Ascending aorta (tissue), 2 donors: ENCODE data around the gene TEX101. TPM values are rescaled to one million over a fixed set of nuclear protein-coding genes. Genes with fewer than 3 reads are reported as not detected.

Source experiments
- DNase-seq, 2 donors: peaks; one replicate each; pipeline ENCODE4 v3.0.0-alpha.2; 2019; ENCODE audit warnings: low spot score in 2 of 2
- H3K27ac ChIP-seq, 2 donors: fragments of 200-600 bp; sonication (generic); one replicate each; pipeline ENCODE4 v1.5.1; 2016 to 2017; ENCODE audit warnings: mild to moderate bottlenecking in 1 of 2
- H3K27me3 ChIP-seq: fragments of 200-600 bp; sonication (generic); one replicate; pipeline ENCODE4 v1.5.1; 2017
- H3K36me3 ChIP-seq, 2 donors: fragments of 200-600 bp; sonication (generic); one replicate each; pipeline ENCODE4 v1.5.1; 2016
- H3K4me1 ChIP-seq, 2 donors: fragments of 200-600 bp; sonication (generic); one replicate each; pipeline ENCODE4 v1.5.1; 2016 to 2017; ENCODE audit warnings: mild to moderate bottlenecking in 1 of 2
- H3K4me3 ChIP-seq, 2 donors: fragments of 200-600 bp; sonication (generic); one replicate each; pipeline ENCODE4 v1.5.1; 2016 to 2017; ENCODE audit warnings: mild to moderate bottlenecking in 1 of 2
- H3K9me3 ChIP-seq, 2 donors: fragments of 200-600 bp; sonication (generic); one replicate each; pipeline ENCODE4 v1.5.1; 2016
- CTCF ChIP-seq, 3 experiments: fragments of 200-600 bp in 2 of 3; fragments of 450-650 bp in 1 of 3; sonication (generic) in 2 of 3; IDR thresholded peaks; one replicate each; pipeline ENCODE4 v1.5.1; 2016 to 2019; ENCODE audit warnings: antibody characterized with exemption in 3 of 3, mild to moderate bottlenecking in 1 of 3, moderate library complexity in 1 of 3
- intact Hi-C: fragments of 100-400 bp; cut with DNase I; formaldehyde crosslinking; loops from one replicate; pipeline ENCODE4 v1.15.1; 2023
- total RNA-seq: library from RNA; depleted of rRNA; stranded (reverse); fragments of >200 nt; gene quantifications from one replicate; pipeline ENCODE4 v1.1.0, GENCODE V29; 2016

TEX101 gene
- total RNA-seq, 1 donor from 2014 or later = not detected

- Histone ChIP-seq H3K4me3 (no peak overlapping the region), H3K36me3 (no peaks in the 10 kb centered on the region), H3K27ac (no peak overlapping the region), H3K27me3 (no peaks in the 10 kb centered on the region), H3K4me1 (no peaks in the 10 kb centered on the region), H3K9me3 (no peaks in the 10 kb centered on the region)
- intact Hi-C loops = no loop called here
- no peak for TF ChIP-seq CTCF (IDR thresholded peaks at IDR 0.05)
- no peak for DNase-seq
Measured at GRCh38 chr19:43416951-43417623, 2.4 kb downstream of the TEX101 start.

DNA sequence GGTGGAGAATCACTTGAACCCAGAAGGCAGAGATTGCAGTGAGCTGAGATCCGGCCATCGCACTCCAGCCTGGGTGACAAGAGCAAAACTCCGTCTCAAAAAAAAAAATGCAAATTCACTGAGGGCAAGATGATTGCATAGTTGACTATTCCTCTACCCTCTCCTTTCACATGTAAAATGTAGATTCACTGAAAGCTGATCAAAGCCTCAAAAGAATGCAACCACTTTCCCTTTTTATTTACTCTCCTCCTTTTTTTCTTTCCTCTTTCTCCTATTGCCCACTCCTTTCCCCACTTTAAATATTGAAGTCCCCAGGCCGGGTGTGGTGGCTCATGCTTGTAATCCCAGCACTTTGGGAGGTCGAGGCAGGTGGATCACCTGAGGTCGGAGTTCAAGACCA, 6.3 kb downstream of the TEX101 start:
- Histone ChIP-seq H3K4me3 (no peak overlapping the region), H3K27me3 (no peaks in the 10 kb centered on the region), H3K27ac (no peak overlapping the region), H3K4me1 (no peaks in the 10 kb centered on the region), H3K36me3 (no peaks in the 10 kb centered on the region), H3K9me3 (no peaks in the 10 kb centered on the region)
- TF ChIP-seq CTCF (IDR thresholded peaks at IDR 0.05) = no peak
- no peak for DNase-seq
- intact Hi-C loops = no loop called here

- Histone ChIP-seq H3K27me3 (no peaks in the 10 kb centered on the region), H3K9me3 (no peaks in the 10 kb centered on the region), H3K4me1 (no peaks in the 10 kb centered on the region), H3K36me3 (no peaks in the 10 kb centered on the region), H3K4me3 (no peak overlapping the region), H3K27ac (no peak overlapping the region)
- intact Hi-C loops = no loop called here
- DNase-seq = no peak
- TF ChIP-seq CTCF (IDR thresholded peaks at IDR 0.05) = no peak
Measured at GRCh38 chr19:43422000-43422688, 7.5 kb downstream of the TEX101 start.

DNA sequence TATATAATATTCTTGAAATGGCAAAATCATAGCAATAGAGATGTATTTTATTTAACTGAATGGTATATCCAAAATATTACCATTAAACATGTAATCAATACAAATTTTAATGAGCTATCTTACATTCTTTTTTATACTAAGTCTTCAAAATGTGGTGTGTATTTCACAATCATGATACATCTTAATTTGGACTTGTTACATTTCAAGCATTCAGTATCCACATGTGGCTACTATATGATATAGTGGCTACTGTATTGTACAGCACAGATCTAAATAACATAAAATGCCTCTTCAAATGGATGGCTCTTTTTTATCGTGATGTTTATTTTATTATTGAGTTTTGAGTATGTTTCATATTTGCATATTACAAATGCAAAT, 8.0 kb downstream of the TEX101 start:
- TF ChIP-seq CTCF (IDR thresholded peaks at IDR 0.05) = no peak
- H3K4me3 ChIP-seq = no peak overlapping the region
- intact Hi-C loops = no loop called here
- no peaks in the 10 kb centered on the region for H3K27me3 ChIP-seq
- H3K9me3 ChIP-seq = no peaks in the 10 kb centered on the region
- no peak for DNase-seq
- H3K4me1 ChIP-seq = no peaks in the 10 kb centered on the region
- H3K36me3 ChIP-seq = no peaks in the 10 kb centered on the region
- no peak overlapping the region for H3K27ac ChIP-seq

DNA sequence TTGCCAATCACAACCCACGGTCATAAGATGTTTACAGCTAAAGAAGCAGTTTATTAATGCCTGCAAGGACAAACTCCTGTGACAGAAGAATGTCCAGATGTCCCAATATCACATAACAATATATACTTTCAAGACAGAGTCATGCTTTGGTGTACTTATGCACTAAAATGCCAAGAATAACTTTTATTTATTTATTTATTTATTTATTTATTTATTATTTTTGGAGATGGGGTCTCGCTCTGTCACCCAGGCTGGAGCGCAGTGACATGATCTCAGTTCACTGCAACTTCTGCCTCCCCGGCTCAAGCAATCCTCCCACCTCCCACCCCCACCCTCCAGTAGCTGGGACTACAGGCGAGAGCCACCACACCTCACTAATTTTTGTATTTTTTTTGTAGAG, 9.1 kb downstream of the TEX101 start:
- TF ChIP-seq CTCF (IDR thresholded peaks at IDR 0.05) = no peak
- DNase-seq = no peak
- H3K27ac ChIP-seq = no peak overlapping the region
- no peaks in the 10 kb centered on the region for H3K36me3 ChIP-seq
- intact Hi-C loops = no loop called here
- H3K4me3 ChIP-seq = no peak overlapping the region
- no peaks in the 10 kb centered on the region for H3K9me3 ChIP-seq
- H3K27me3 ChIP-seq = no peaks in the 10 kb centered on the region
- H3K4me1 ChIP-seq = no peaks in the 10 kb centered on the region
